Activated CD4-positive, alpha-beta T cell treated with anti-CD3 and anti-CD28 coated beads for 36 hours (primary cell): ENCODE measurements around the gene ADAM11. TPM values are rescaled to one million over a fixed set of nuclear protein-coding genes. Genes with fewer than 3 reads are reported as not detected.

Experiments used
- ATAC-seq: fragments of 200-7000 bp; cut with Tn5 transposase; one replicate; pipeline ENCODE4 v1.10.0; 2021; ENCODE audit warnings: mild to moderate bottlenecking, moderate library complexity
- CTCF ChIA-PET: fragments of 350-600 bp; sonication (Branson Sonifier 250); formaldehyde crosslinking; loops from one replicate; lab custom pipeline; 2021; ENCODE audit warnings: antibody characterized with exemption; lab: Charles Lee
- POLR2A ChIA-PET: fragments of 350-600 bp; sonication (Branson Sonifier 250); formaldehyde crosslinking; loops from one replicate; lab custom pipeline; 2021; ENCODE audit warnings: antibody characterized with exemption, inconsistent platforms; lab: Charles Lee
- DNase-seq: peaks from one replicate; pipeline ENCODE4 v3.0.0-alpha.2; 2020
- H3K27ac Mint-ChIP-seq: one replicate; pipeline ENCODE4 v1.8.0; 2021; ENCODE audit warnings: mixed read lengths
- H3K27me3 Mint-ChIP-seq: one replicate; pipeline ENCODE4 v1.8.0; 2021; ENCODE audit warnings: mixed read lengths
- H3K36me3 Mint-ChIP-seq: one replicate; pipeline ENCODE4 v1.8.0; 2021; ENCODE audit warnings: low read depth, mixed read lengths
- H3K4me1 Mint-ChIP-seq: one replicate; pipeline ENCODE4 v1.8.0; 2021; ENCODE audit warnings: mixed read lengths
- H3K4me3 Mint-ChIP-seq: one replicate; pipeline ENCODE4 v1.8.0; 2021; ENCODE audit warnings: mild to moderate bottlenecking, moderate library complexity, mixed read lengths
- H3K9me3 Mint-ChIP-seq: one replicate; pipeline ENCODE4 v1.8.0; 2021; ENCODE audit warnings: low read depth, mixed read lengths
- intact Hi-C, 2 experiments: fragments of 100-400 bp; cut with DNase I in 1 of 2; cut with micrococcal nuclease in 1 of 2; formaldehyde crosslinking; loops; one replicate each; pipeline versions ENCODE4 v1.14.2 to v1.15.1; 2022 to 2024; cut with DNase I, micrococcal nuclease
- total RNA-seq, 2 experiments: library from RNA; stranded (reverse); gene quantifications; one replicate each; pipeline ENCODE4 v1.2.3, GENCODE V29; 2021

Gene ADAM11
- total RNA-seq, 2 experiments from 2014 or later, result 0.19 to 0.55 TPM

DNA sequence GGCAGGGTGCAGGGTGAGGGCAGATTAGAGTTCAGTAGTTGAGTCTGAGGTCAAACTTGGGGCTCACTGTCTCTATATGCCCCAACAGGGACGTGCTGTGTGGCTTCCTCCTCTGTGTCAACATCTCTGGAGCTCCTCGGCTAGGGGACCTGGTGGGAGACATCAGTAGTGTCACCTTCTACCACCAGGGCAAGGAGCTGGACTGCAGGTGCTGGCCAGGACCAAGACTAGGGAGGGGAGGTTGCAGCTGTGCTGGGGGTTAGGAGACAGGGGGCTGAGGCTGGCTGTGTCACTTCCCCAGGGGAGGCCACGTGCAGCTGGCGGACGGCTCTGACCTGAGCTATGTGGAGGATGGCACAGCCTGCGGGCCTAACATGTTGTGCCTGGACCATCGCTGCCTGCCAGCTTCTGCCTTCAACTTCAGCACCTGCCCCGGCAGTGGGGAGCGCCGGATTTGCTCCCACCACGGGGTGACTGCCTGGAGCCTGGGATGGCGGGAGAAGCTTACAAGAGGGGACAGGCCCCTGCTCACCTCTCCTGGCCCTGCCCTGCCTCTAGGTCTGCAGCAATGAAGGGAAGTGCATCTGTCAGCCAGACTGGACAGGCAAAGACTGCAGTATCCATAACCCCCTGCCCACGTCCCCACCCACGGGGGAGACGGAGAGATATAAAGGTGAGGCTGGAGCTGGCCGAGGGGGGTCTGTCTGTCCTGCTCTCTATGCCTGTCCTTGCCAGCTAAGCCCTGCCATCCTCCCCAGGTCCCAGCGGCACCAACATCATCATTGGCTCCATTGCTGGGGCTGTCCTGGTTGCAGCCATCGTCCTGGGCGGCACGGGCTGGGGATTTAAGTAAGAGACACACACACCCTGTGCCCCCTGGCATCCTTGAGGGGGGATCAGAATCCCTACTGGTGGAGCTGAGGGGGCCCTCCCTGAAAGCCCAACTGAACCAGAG is 18.9 kb downstream of the ADAM11 start:
- Mint-ChIP-seq H3K4me1 (peaks cover 7% of the 10 kb centered on the region), H3K9me3 (no peaks in the 10 kb centered on the region), H3K36me3 (no peaks in the 10 kb centered on the region), H3K4me3 (no peak overlapping the region), H3K27me3 (no peaks in the 10 kb centered on the region), H3K27ac (no peak overlapping the region)
- CTCF ChIA-PET, result interaction anchor here (0.5 to 5.0 kb wide), 23 partner anchors 10 to 1138 kb away, joined by 3 to 49 read pairs (median 4); partner anchors contain the start of gene ACBD4
- ATAC-seq (no peak), DNase-seq (no peak)
- POLR2A ChIA-PET, result interaction anchor here (0.6 kb wide), 1 partner anchor 31 kb away, joined by 4 read pairs; no protein-coding TSS in a partner anchor
- intact Hi-C loops, result loop anchor here (5.0 to 10.0 kb wide), 5 partner anchors 50 to 1000 kb away; partner anchors contain the start of genes ACBD4 (in 1 of the 2), DUSP3 (in 1 of the 2), FZD2 (in 1 of the 2) and PLCD3 (in 1 of the 2)

DNA sequence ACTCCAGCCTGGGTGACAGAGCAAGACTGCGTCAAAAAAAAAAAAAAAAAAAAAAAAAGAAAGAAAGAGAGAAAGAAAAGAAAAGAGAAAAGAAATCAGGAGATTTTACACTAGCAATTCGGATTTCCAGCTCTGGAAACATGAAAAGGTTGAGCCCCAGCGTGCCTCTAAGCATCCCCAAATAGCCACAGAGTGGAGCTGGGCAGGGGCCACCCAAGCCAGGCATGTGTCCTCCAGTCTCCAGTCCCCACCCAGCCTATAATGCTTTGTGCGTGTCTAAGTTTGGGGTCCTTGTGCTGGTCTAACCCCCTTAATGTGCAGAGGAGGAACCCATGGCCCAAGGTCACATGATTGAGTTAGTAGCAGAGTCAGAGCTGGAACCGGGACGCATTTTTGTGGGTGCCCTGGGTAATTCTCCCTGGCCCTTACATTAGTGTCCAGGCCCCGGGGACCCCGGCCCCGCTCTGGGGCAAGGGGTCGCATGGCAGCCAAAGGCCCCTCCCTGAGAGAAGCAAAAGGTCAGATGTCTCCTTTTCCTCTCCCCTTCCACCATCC is 19.9 kb downstream of the ADAM11 start:
- DNase-seq (no peak), ATAC-seq (no peak)
- Mint-ChIP-seq H3K4me3 (no peak overlapping the region), H3K27me3 (no peaks in the 10 kb centered on the region), H3K36me3 (no peaks in the 10 kb centered on the region), H3K4me1 (peaks cover 7% of the 10 kb centered on the region), H3K9me3 (no peaks in the 10 kb centered on the region), H3K27ac (no peak overlapping the region)
- intact Hi-C loops, result loop anchor here (1.0 to 10.0 kb wide), 10 partner anchors 49 to 1001 kb away; partner anchors contain the start of genes PLCD3 (in 2 of the 2), ACBD4 (in 1 of the 2), DUSP3 (in 1 of the 2) and EFTUD2 (in 1 of the 2)
- CTCF ChIA-PET, result interaction anchor here (0.7 to 5.0 kb wide), 22 partner anchors 10 to 357 kb away, joined by 3 to 49 read pairs (median 6); partner anchors contain the start of gene ACBD4
- POLR2A ChIA-PET, result no interaction called here

DNA sequence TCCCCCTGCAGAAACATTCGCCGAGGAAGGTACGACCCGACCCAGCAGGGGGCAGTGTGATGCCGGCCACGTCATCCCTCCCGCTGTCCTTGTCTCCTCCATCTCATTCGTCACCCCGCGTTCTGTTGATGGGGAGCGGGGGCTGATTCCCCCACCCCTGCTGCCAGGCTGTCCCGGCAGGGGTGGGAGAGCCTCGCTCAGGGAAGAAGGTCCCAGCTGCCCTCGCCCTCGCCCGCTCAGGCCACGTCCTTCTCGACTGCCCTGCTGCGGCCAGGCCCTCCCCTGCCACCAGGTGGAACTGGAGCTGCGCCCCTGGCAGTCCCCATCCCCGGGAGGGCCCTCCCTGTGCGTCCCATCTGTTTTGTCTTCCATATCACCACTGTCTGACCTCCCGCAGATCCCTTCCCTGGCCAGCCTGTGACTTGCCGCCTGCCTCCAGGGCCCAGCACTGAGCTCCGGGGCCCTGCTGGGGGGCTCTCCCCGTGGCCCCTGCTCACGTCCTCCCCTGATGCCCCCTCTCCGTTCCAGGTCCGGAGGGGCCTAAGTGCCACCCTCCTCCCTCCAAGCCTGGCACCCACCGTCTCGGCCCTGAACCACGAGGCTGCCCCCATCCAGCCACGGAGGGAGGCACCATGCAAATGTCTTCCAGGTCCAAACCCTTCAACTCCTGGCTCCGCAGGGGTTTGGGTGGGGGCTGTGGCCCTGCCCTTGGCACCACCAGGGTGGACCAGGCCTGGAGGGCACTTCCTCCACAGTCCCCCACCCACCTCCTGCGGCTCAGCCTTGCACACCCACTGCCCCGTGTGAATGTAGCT is 20.6 kb downstream of the ADAM11 start:
- Mint-ChIP-seq H3K9me3 (no peaks in the 10 kb centered on the region), H3K4me3 (peak overlapping the region; percentile 23), H3K4me1 (peaks cover 7% of the 10 kb centered on the region), H3K27me3 (no peaks in the 10 kb centered on the region), H3K36me3 (no peaks in the 10 kb centered on the region), H3K27ac (no peak overlapping the region)
- peak; percentile 31 for ATAC-seq
- intact Hi-C loops, result loop anchor here (1.0 to 10.0 kb wide), 10 partner anchors 48 to 1002 kb away; partner anchors contain the start of genes PLCD3 (in 2 of the 2), ACBD4 (in 1 of the 2), DUSP3 (in 1 of the 2) and EFTUD2 (in 1 of the 2)
- ChIA-PET CTCF (interaction anchor here (0.6 to 5.0 kb wide), 28 partner anchors 9 to 356 kb away, joined by 3 to 49 read pairs (median 4); partner anchors contain the start of gene ACBD4), POLR2A (no interaction called here)
- DNase-seq, result peak; percentile 91

DNA sequence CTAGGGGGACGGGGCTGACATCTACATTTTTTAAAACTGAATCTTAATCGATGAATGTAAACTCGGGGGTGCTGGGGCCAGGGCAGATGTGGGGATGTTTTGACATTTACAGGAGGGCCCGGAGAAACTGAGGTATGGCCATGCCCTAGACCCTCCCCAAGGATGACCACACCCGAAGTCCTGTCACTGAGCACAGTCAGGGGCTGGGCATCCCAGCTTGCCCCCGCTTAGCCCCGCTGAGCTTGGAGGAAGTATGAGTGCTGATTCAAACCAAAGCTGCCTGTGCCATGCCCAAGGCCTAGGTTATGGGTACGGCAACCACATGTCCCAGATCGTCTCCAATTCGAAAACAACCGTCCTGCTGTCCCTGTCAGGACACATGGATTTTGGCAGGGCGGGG is 21.4 kb downstream of the ADAM11 start:
- POLR2A ChIA-PET, result no interaction called here
- H3K36me3 Mint-ChIP-seq, result no peaks in the 10 kb centered on the region

DNA sequence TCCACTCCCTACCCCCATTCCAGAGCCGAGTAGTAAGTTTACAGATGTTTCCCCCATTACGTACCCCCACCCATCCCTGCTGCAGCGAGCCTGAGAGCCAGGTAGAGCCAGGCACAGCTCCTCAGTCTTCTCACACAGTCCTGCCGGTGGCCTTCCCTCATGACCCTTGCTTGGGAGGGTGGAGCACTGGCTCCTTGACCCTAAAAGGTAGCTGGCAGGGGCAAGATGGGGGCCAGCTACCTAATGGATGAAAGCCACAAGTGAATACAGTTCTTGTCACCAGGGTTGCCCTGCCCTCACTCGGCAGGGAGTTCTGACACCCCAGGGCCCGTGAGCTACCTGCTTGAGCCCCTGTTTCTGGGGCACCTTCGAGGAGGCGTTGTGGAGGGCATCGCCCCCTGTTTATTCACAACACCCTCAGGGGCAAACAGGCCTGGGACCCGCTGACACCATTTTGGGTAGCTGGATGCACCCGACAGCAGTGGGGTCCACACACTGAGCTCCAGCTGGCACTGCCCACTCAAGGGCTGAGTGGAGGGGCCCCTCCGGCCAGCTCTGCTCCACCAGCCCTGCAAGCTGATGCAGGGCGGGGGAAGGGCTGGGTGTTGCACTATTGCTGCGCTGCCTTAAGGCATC is 22.2 kb downstream of the ADAM11 start:
- no peak overlapping the region for H3K4me3 Mint-ChIP-seq
- no peak for ATAC-seq
- intact Hi-C loops, result no loop called here
- H3K27me3 Mint-ChIP-seq, result no peaks in the 10 kb centered on the region
- no peaks in the 10 kb centered on the region for H3K36me3 Mint-ChIP-seq
- peaks cover 3% of the 10 kb centered on the region for H3K4me1 Mint-ChIP-seq
- ChIA-PET CTCF (interaction anchor here (0.6 to 3.4 kb wide), 6 partner anchors 12 to 101 kb away, joined by 3 to 17 read pairs (median 6); no protein-coding TSS in a partner anchor), POLR2A (no interaction called here)
- no peaks in the 10 kb centered on the region for H3K9me3 Mint-ChIP-seq
- no peak for DNase-seq
- no peak overlapping the region for H3K27ac Mint-ChIP-seq

More for the DNA sequence above, 21.4 kb downstream of the ADAM11 start:
- intact Hi-C loops, result no loop called here
- Mint-ChIP-seq H3K4me3 (no peak overlapping the region), H3K27me3 (no peaks in the 10 kb centered on the region), H3K4me1 (peaks cover 7% of the 10 kb centered on the region), H3K27ac (no peak overlapping the region), H3K9me3 (no peaks in the 10 kb centered on the region)
- CTCF ChIA-PET, result interaction anchor here (0.6 to 5.0 kb wide), 17 partner anchors 12 to 355 kb away, joined by 3 to 49 read pairs (median 4); partner anchors contain the start of gene ACBD4
- DNase-seq (no peak), ATAC-seq (no peak)

DNA sequence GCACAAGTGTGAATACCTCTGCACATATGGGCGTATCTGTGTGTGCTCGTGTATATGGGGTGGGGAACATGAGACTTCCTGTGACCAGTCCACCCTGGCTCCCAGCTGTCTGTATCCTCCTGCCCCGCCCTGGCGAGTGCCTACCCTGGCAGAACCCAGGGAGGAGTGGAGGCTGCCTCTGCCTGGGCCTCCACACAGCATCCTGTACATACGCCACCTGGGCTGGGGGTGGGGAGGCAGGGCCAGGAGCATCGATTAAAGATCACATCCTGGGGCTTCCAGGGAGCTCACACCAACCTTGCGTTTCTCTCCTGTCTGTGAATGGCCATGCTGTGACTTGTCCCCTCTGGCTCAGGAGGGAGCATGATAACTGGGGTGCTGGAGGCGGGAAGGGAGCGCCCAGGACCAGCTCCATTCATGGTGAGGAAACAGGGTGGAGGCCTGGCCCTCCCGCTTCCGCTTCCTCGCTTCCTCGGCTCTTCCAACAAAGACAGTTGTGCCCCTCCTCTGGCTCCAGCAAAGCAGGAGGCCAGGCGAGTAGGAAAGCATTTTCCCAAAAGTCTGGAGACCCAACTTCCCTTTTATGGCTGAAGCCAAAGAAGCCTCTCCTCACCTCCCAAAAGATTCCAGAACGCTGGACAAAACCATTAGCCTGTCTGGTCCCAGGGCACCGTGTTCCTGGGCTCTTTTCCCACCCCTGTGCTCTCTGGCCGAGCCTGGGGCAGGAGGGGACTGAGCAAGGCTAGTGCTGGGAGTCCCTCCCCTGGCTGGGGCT is 22.9 kb downstream of the ADAM11 start:
- Mint-ChIP-seq H3K4me1 (no peaks in the 10 kb centered on the region), H3K36me3 (no peaks in the 10 kb centered on the region), H3K27ac (no peak overlapping the region), H3K9me3 (no peaks in the 10 kb centered on the region), H3K27me3 (no peaks in the 10 kb centered on the region), H3K4me3 (no peak overlapping the region)
- DNase-seq, result no peak
- ChIA-PET POLR2A (interaction anchor here (0.6 kb wide), 1 partner anchor 327 kb away, joined by 3 read pairs; no protein-coding TSS in a partner anchor), CTCF (interaction anchor here (0.6 to 2.0 kb wide), 5 partner anchors 17 to 85 kb away, joined by 3 to 9 read pairs (median 5); no protein-coding TSS in a partner anchor)
- intact Hi-C loops, result no loop called here
- ATAC-seq, result no peak

DNA sequence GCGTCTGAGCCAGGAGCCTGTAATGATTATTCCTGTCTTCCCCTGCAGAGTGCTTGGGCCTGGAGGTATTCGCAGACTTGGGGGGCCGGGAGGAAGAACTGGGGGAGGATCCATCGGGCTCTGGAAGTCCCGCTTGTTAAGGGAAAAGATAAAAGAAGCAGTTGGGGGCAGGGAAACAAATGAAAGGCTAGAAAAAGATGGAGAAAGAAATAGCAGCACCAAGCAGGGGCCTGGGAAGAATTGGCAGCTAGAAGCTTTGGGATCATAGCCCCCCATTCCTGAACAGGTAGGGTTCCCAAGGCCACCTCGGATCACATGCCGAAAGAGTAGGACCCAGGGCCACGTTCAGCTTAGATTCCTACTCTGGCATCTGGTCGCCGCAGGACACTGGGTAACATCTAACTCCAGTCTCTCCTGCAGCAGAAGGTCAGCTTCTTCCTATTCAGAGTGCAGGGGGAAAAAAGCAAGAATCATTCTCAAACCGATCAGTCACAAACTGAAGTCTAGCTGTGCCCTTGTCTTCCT is 23.6 kb downstream of the ADAM11 start:
- CTCF ChIA-PET, result interaction anchor here (0.6 to 2.0 kb wide), 5 partner anchors 10 to 83 kb away, joined by 3 to 9 read pairs (median 5); no protein-coding TSS in a partner anchor
- intact Hi-C loops, result no loop called here

DNA sequence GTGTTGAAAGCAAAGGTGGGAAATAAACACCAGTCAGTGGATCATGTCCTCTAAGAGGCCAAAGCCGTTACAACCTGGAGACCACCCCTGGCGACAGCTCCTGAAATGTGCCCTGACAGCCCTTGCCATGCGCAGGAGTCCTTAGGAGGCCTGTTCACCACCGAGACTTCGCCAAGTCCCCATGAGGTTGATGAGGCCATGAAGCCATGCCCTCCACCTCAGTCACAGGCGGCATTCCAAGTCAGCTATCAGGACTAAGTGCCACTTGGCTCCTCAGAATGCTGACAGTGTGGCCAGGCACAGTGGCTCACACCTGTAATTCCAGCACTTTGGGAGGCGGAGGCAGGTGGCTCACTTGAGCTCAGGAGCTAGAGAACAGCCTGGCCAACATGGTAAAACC is 27.1 kb downstream of the ADAM11 start:
- POLR2A ChIA-PET, result no interaction called here
- H3K9me3 Mint-ChIP-seq, result no peaks in the 10 kb centered on the region
- H3K4me1 Mint-ChIP-seq, result no peaks in the 10 kb centered on the region

More for the DNA sequence above, 23.6 kb downstream of the ADAM11 start:
- H3K27ac Mint-ChIP-seq, result no peak overlapping the region
- POLR2A ChIA-PET, result no interaction called here
- ATAC-seq (no peak), DNase-seq (no peak)
- no peaks in the 10 kb centered on the region for H3K27me3 Mint-ChIP-seq
- no peak overlapping the region for H3K4me3 Mint-ChIP-seq
- no peaks in the 10 kb centered on the region for H3K9me3 Mint-ChIP-seq
- H3K4me1 Mint-ChIP-seq, result no peaks in the 10 kb centered on the region
- H3K36me3 Mint-ChIP-seq, result no peaks in the 10 kb centered on the region

DNA sequence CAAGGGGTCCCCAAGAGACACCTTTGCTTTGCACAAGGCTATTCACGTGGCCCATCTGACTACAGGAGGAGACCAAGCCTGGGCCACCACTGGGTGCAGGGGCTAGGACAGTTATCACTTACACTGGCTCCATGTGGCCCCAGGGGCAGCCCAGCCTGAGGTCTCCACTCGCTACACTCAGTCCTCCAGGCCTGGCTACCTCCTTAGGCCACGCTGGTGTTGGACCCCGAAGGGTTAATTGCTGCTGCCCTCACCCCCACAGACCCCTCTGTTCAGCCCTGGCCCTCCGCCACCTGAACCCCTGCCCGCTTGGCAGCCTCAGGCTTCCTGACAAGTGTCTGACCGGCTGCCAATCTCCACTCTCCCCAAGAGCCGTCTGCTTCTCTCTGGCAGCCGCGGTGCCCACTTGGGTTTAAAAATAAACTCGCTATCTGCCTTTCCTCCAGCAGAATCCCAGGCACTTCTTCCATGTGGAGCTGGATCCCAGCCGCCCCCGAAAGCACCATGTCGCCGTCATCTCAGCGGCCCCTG is 27.8 kb downstream of the ADAM11 start:
- Mint-ChIP-seq H3K27me3 (no peaks in the 10 kb centered on the region), H3K4me3 (no peak overlapping the region), H3K27ac (no peak overlapping the region), H3K36me3 (no peaks in the 10 kb centered on the region), H3K4me1 (no peaks in the 10 kb centered on the region), H3K9me3 (no peaks in the 10 kb centered on the region)
- intact Hi-C loops, result no loop called here
- ATAC-seq (no peak), DNase-seq (no peak)
- ChIA-PET POLR2A (no interaction called here), CTCF (no interaction called here)

More for the DNA sequence above, 27.1 kb downstream of the ADAM11 start:
- Mint-ChIP-seq H3K27me3 (no peaks in the 10 kb centered on the region), H3K36me3 (no peaks in the 10 kb centered on the region), H3K4me3 (no peak overlapping the region), H3K27ac (no peak overlapping the region)
- ATAC-seq (no peak), DNase-seq (no peak)
- CTCF ChIA-PET, result no interaction called here
- intact Hi-C loops, result no loop called here
